ENCODE results near the gene MAJIN.
A peak's percentile ranks its signal among the peaks of the same experiment; 100 is the strongest.
"Not testable (repeated sequence)": the region's sequence is repeated elsewhere in the genome, so short reads cannot be mapped to it uniquely, and the experiment has no call there.

MAJIN gene

GRCh38 chr11:64971421-64972233 is at the start of gene MAJIN:
TSS of gene MAJIN (minus strand) at chr11:64972108. CDS start at chr11:64959405, 12,703 bp downstream.
- peak; percentile 91 to 92 for DNase-seq

GRCh38 chr11:65021509-65021908 is 49.6 kb upstream of the MAJIN start:
- no peak for DNase-seq

GRCh38 chr11:65021003-65021402 is 49.1 kb upstream of the MAJIN start:
- DNase-seq: no peak

GRCh38 chr11:65019824-65020223 is 47.9 kb upstream of the MAJIN start:
- no peak for DNase-seq

GRCh38 chr11:65017937-65018336 is 46.0 kb upstream of the MAJIN start:
- no peak for DNase-seq

- no peak for DNase-seq
Observed at GRCh38 chr11:65016705-65017104, 44.8 kb upstream of the MAJIN start.

- no peak for DNase-seq
Observed at GRCh38 chr11:65014726-65015227, 42.9 kb upstream of the MAJIN start.

- DNase-seq: peak; percentile 87 to 90
Observed at GRCh38 chr11:65013888-65014725, 42.2 kb upstream of the MAJIN start, which contains the start of gene ARL2. TSS of gene ARL2 (plus strand) at chr11:65014160. CDS start at chr11:65014208, 48 bp downstream.

GRCh38 chr11:65013130-65013887 is 41.4 kb upstream of the MAJIN start:
- peak; percentile 90 to 92 for DNase-seq

GRCh38 chr11:65008873-65009272 is 37.0 kb upstream of the MAJIN start:
- DNase-seq: no peak

GRCh38 chr11:65008016-65008415 is 36.1 kb upstream of the MAJIN start:
- no peak for DNase-seq

GRCh38 chr11:65003968-65004367 is 32.1 kb upstream of the MAJIN start:
- not testable (repeated sequence) for DNase-seq

- DNase-seq: no peak
Observed at GRCh38 chr11:65003282-65003681, 31.4 kb upstream of the MAJIN start.

- DNase-seq: no peak
Observed at GRCh38 chr11:65002706-65003105, 30.8 kb upstream of the MAJIN start.

- no peak for DNase-seq
Observed at GRCh38 chr11:64999478-64999877, 27.6 kb upstream of the MAJIN start.

GRCh38 chr11:64998690-64999431 is 27.0 kb upstream of the MAJIN start:
- no peak for DNase-seq

- no peak for DNase-seq
Observed at GRCh38 chr11:64998141-64998540, 26.2 kb upstream of the MAJIN start.

GRCh38 chr11:64996710-64997380 is 24.9 kb upstream of the MAJIN start, which contains the start of gene BATF2:
TSS of gene BATF2 (minus strand) at chr11:64996971. CDS start at chr11:64996914, 57 bp downstream.
- DNase-seq: peak; percentile 43 to 77

- DNase-seq: no peak
Observed at GRCh38 chr11:64996327-64996709, 24.4 kb upstream of the MAJIN start.

GRCh38 chr11:64994318-64994717 is 22.4 kb upstream of the MAJIN start:
- DNase-seq: no peak

GRCh38 chr11:64990222-64990923 is 18.5 kb upstream of the MAJIN start:
- DNase-seq: no peak

All from CD4-positive, alpha-beta T cell treated with Interferon alpha-2 for 1 hour (primary cell).